PFSK-1 (cell line): Measurements from ENCODE around the gene SSTR3.

Experiments
- POLR2AphosphoS5 ChIP-seq: IDR thresholded peaks from 2 replicates; pipeline ENCODE4 v1.6.1; 2012; ENCODE audit warnings: low read depth, mild to moderate bottlenecking, control low read depth, low read length, moderate library complexity
- SIN3A ChIP-seq: IDR thresholded peaks from 2 replicates; pipeline ENCODE4 v1.6.1; 2012; ENCODE audit warnings: mild to moderate bottlenecking, low read length, moderate library complexity, borderline replicate concordance; ENCODE audit not compliant: insufficient read depth
- TAF1 ChIP-seq: IDR thresholded peaks from 2 replicates; pipeline ENCODE4 v1.6.1; 2012; ENCODE audit warnings: low read length, control low read depth, borderline replicate concordance; ENCODE audit not compliant: insufficient read depth

GRCh38 chr22:37181681-37182080 lies 30.6 kb downstream of the SSTR3 start:
- no peak for TF ChIP-seq TAF1
- no peak for TF ChIP-seq POLR2AphosphoS5
- no peak for TF ChIP-seq SIN3A
